ENCODE measurements around the gene FAM131C. TPM values are rescaled to one million over a fixed set of nuclear protein-coding genes. Genes with fewer than 3 reads are reported as not detected.

The FAM131C gene
- total and polyA plus RNA-seq, 10 of the 15 experiments (the other 5 are each of a cell fraction or from before 2014, with no cell fraction given) = 0.03 TPM; not detected in 9

DNA sequence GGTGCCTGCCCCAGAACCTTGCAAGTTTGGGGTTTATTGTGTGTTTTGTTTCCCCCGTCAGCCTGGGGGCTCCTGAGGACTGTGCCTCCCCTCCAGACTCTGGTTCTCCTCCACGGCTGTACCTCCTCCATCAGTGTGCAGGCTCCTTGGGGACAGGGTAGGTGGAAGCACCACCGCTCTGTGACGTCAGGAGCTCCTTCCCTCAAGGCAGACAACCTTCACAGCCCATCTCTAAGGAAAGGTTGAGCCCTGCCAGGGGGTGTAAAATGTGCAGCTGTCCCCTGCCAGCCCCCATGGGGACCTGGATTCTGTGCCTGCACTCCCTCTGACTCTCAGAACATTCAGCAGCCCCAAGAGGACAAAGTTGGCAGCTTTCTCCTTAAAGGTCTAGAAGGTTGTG is 55.1 kb downstream of the FAM131C start (continued):
- no peak for TF ChIP-seq NR2F1 (conservative IDR thresholded peaks at IDR 0.05)
- no peak for TF ChIP-seq ZNF217 (IDR thresholded peaks at IDR 0.05)

DNA sequence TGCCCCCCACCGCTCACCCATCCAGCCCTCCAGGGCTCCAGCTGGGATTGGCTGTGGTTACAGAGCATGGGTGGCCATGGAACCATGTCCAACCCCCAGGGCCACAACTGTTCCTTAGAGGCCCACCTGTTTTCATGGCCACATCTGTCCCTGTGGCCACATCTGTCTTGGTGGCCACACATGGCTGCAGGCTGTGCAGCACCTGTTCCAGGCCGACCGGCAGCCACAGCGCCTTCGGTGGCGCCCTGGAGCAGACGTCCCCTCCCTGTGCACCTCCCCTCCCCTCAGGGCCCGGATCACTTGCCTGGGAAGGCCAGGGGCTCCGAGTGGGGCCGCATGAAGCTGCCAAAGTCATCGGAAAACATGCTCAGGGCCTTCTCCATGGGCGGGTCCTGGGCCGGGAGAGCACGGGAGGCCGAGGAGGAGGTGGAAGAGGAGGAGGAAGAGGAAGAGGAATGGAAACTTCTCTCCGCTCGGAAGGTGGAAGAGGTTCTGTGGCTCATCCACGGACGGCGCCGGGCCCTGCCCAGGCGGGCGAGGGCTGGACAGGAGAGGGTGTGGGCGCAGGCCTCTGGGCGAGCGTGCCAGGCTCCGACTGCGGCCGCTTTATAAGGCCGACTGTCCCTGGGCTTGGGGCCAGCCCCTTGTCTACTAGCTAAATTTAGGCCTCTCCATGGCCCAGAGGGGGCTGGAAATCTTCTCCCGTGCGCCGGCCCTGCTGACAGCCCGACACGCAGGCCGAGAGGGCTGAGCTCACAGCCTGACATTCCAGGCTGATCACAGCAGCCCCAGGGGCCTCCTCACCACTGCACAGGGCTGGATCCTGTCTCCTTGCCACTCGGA is 55.8 kb downstream of the FAM131C start, which contains the start of gene HSPB7:
TSS of gene HSPB7 (minus strand) at position 583 of the 843 bp plus-strand sequence. CDS start at position 503, 80 bp downstream.
- ChIA-PET POLR2A (no interaction called here), RAD21 (ENCODE audit: unreplicated experiment) (no interaction called here), SMC1A (ENCODE audit: uncharacterized antibody, unreplicated experiment) (no interaction called here), CTCF (interaction anchor here (6.4 kb wide), 1 partner anchor 9 kb away, joined by 36 read pairs; no protein-coding TSS in a partner anchor)
- Histone ChIP-seq H2AFZ (ENCODE audit: control insufficient read depth, low read depth, low read length) (no peak within 1 kb of the TSS), H3K27me3 (replicated peaks in 1 of 2; ENCODE audit: control insufficient read depth in 2 of 2, insufficient read depth in 2 of 2, low read length in 1 of 2) (peaks cover 0 to 2% of the 10 kb centered on the region in 2 experiments; a peak in 2 of 4 replicates), H3K4me2 (ENCODE audit: control insufficient read depth, insufficient read depth) (no peak within 1 kb of the TSS), H3K9me3 (replicated peaks; ENCODE audit: control insufficient read depth, insufficient read depth, low read length) (no peaks in the 10 kb centered on the region), H3K79me2 (ENCODE audit: control insufficient read depth, insufficient read depth, low read length) (no peaks in the 10 kb centered on the region), H3K4me3 (no peak within 1 kb of the TSS), H4K20me1 (ENCODE audit: control insufficient read depth, insufficient read depth) (no peaks in the 10 kb centered on the region), H3K4me1 (ENCODE audit: control insufficient read depth, insufficient read depth, low read length) (peaks cover 26% of the 10 kb centered on the region), H3K36me3 (ENCODE audit: control insufficient read depth in 2 of 2, insufficient read depth in 2 of 2, low read length in 1 of 2) (no peaks in the 10 kb centered on the region), H3K9ac (ENCODE audit: control insufficient read depth, insufficient read depth, low read length) (no peak within 1 kb of the TSS), H3K27ac (ENCODE audit: control insufficient read depth, insufficient read depth) (no peak within 1 kb of the TSS)
- 32% methylated on average over 37 of the region's 37 CpGs for WGBS (ENCODE audit: insufficient coverage, insufficient replicate concordance, low lambda C conversion rate, missing lambda C conversion rate)
- TF ChIP-seq SUPT20H (IDR thresholded peaks at IDR 0.05; ENCODE audit: borderline replicate concordance, control insufficient read depth, low read depth, low read length) (no peak), TCF3 (IDR thresholded peaks at IDR 0.05; ENCODE audit: borderline replicate concordance, insufficient read depth, low read depth, low read length) (0 out of 2 replicates have a peak, but pooled peaks have one; percentile 46), TCF12 (IDR thresholded peaks at IDR 0.05; ENCODE audit: low read depth, low read length) (peak; percentile 95), ATF7 (IDR thresholded peaks at IDR 0.05; ENCODE audit: low read depth) (no peak), SUZ12 (IDR thresholded peaks at IDR 0.05; ENCODE audit: unreplicated experiment) (no peak)
- TF ChIP-seq, protein P1, sequence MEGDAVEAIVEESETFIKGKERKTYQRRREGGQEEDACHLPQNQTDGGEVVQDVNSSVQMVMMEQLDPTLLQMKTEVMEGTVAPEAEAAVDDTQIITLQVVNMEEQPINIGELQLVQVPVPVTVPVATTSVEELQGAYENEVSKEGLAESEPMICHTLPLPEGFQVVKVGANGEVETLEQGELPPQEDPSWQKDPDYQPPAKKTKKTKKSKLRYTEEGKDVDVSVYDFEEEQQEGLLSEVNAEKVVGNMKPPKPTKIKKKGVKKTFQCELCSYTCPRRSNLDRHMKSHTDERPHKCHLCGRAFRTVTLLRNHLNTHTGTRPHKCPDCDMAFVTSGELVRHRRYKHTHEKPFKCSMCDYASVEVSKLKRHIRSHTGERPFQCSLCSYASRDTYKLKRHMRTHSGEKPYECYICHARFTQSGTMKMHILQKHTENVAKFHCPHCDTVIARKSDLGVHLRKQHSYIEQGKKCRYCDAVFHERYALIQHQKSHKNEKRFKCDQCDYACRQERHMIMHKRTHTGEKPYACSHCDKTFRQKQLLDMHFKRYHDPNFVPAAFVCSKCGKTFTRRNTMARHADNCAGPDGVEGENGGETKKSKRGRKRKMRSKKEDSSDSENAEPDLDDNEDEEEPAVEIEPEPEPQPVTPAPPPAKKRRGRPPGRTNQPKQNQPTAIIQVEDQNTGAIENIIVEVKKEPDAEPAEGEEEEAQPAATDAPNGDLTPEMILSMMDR (IDR thresholded peaks at IDR 0.05 in 2 of 3, conservative IDR thresholded peaks at IDR 0.05 in 1 of 3; ENCODE audit: control insufficient read depth in 2 of 3, extremely low read depth in 1 of 3, insufficient read depth in 1 of 3, low read depth in 3 of 3, low read length in 3 of 3) = peak in 1 of 3 experiments; percentile 17; a peak in 1 of 6 replicates
- TF ChIP-seq, protein P2, sequence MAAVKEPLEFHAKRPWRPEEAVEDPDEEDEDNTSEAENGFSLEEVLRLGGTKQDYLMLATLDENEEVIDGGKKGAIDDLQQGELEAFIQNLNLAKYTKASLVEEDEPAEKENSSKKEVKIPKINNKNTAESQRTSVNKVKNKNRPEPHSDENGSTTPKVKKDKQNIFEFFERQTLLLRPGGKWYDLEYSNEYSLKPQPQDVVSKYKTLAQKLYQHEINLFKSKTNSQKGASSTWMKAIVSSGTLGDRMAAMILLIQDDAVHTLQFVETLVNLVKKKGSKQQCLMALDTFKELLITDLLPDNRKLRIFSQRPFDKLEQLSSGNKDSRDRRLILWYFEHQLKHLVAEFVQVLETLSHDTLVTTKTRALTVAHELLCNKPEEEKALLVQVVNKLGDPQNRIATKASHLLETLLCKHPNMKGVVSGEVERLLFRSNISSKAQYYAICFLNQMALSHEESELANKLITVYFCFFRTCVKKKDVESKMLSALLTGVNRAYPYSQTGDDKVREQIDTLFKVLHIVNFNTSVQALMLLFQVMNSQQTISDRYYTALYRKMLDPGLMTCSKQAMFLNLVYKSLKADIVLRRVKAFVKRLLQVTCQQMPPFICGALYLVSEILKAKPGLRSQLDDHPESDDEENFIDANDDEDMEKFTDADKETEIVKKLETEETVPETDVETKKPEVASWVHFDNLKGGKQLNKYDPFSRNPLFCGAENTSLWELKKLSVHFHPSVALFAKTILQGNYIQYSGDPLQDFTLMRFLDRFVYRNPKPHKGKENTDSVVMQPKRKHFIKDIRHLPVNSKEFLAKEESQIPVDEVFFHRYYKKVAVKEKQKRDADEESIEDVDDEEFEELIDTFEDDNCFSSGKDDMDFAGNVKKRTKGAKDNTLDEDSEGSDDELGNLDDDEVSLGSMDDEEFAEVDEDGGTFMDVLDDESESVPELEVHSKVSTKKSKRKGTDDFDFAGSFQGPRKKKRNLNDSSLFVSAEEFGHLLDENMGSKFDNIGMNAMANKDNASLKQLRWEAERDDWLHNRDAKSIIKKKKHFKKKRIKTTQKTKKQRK (IDR thresholded peaks at IDR 0.05; ENCODE audit: low read depth, low read length) = no peak
- FAIRE-seq = no peak
- intact Hi-C loops (cut with micrococcal nuclease; ENCODE audit: unreplicated experiment) = no loop called here
- no peak for DNase-seq (ENCODE audit: low read depth, low spot score)
- BruUV-seq (replicated peaks) = no TSS peak
- in situ Hi-C loops (cut with MboI) = no loop called here
- ATAC-seq = peak; percentile 30; the same call in 2 of the 3 replicates

Data from GM12878 (cell line).